NCI-H345 treated with DMSO at 0.1 percent for 48 hours (cell line): ENCODE data around the gene MAGEC3.

Experiments
- DNase-seq: peaks from one replicate; lab custom pipeline; 2025; ENCODE audit not compliant: unreplicated experiment; lab: John Stamatoyannopoulos, UW

Gene MAGEC3

DNA sequence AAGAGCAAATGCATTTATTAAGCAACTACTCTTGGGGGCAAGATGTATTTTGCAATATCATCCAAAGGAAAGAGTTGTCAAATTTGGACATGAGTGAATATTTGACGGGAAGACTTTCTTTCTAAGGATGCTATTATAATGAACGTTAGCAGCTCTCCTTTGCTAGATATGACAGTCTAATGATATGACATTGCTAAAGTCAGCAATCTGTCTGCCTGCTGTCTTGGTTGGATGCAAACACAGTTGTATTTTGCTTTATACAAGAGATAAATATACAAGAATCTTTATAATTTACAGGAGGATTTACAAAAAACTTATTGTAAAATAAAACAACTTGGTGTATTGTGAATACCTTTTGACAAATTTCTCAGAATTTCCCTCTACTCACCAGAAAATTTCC lies 103.1 kb downstream of the MAGEC3 start:
- DNase-seq = no peak

DNA sequence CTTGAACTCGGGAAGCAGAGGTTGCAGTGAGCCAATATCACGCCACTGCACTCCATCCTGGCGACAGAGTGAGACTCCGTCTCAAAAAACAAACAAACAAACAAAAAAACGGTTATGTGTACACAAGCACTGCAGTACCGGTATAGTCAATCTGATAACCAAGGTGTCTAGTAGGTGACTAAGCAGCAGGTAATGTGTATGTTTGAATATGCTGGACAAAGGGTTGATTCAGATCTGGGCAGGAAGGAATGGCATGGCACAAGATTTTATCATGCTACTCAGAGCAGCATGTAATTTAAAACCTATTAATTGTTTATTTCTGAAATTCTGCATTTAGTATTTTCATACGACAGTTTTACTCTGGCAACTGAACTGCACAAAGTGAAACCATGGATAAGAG lies 107.3 kb downstream of the MAGEC3 start:
- no peak for DNase-seq

DNA sequence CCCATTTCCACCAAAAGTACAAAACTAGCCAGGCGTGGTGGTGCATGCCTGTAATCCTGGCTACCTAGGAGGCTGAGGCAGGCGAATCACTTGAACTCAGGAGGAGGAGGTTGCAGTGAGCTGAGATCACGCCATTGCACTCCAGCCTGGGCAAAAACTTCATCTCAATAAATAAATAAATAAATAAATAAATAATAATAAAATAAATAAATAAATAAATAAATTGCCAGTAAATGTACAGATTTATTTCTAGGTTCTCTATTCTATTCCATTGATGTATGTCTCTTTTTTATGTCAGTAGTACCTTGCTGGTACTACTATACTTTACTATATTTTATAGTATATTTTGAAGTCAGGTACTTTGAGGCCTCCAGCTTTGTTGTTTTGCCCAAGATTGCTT lies 109.2 kb downstream of the MAGEC3 start:
- DNase-seq = no peak
